HG03066 (cell line): ENCODE measurements around the gene HDGFL2.

Source experiments
- ATAC-seq: cut with Tn5 transposase; IDR thresholded peaks from one replicate; pipeline ENCODE4 v1.9.1; 2021; ENCODE audit warnings: low read depth; ENCODE audit not compliant: unreplicated experiment

Gene HDGFL2

GRCh38 chr19:4464815-4465581 lies 7.1 kb upstream of the HDGFL2 start:
- ATAC-seq, result no peak

GRCh38 chr19:4467835-4468234 lies 4.3 kb upstream of the HDGFL2 start:
- no peak for ATAC-seq

GRCh38 chr19:4471403-4472173 lies 509 bp upstream of the HDGFL2 start:
- peak; percentile 80 for ATAC-seq

- ATAC-seq, result no peak
These were observed 1.1 kb downstream of the HDGFL2 start for GRCh38 chr19:4473011-4473762.

GRCh38 chr19:4473763-4474513 lies 1.8 kb downstream of the HDGFL2 start:
- ATAC-seq, result no peak

- no peak for ATAC-seq
These were observed 2.5 kb downstream of the HDGFL2 start for GRCh38 chr19:4474514-4475022.

DNA sequence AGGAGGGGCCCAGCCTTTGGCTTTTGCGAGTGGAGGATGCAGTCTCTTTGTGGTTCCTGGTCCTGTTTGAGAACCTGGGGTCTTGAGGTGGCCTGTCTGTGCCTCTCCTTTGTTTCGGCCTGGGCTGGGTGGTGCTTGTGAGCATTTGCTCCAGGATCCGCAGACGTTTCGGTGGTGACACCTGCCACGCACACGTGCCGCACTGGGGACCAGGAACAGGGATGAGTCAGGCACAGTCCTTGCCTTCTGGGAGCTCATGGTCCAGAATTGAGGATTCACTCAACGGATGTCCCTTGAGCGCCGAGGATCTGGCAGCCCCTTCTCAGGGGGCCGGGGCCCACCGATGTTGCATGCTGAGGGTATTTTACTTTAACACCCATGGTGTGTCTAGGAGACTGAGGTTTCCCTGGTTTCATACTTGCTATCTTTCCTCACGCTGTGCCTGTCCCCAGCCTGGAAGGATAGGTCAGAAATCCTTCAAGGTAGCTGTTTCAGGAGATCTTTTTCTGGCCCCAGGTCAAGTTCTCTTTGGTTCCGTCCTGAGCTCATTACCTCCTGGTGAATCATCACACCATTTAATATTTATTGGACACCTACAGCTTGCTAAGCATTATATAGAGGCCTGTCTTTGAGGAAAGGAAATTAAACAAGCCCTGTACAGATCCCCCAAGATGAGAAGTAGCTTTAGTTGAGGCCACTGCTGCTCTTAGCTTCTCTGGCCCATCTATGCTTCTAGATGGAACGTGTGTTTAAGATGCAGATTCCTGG lies 5.1 kb downstream of the HDGFL2 start:
- no peak for ATAC-seq

DNA sequence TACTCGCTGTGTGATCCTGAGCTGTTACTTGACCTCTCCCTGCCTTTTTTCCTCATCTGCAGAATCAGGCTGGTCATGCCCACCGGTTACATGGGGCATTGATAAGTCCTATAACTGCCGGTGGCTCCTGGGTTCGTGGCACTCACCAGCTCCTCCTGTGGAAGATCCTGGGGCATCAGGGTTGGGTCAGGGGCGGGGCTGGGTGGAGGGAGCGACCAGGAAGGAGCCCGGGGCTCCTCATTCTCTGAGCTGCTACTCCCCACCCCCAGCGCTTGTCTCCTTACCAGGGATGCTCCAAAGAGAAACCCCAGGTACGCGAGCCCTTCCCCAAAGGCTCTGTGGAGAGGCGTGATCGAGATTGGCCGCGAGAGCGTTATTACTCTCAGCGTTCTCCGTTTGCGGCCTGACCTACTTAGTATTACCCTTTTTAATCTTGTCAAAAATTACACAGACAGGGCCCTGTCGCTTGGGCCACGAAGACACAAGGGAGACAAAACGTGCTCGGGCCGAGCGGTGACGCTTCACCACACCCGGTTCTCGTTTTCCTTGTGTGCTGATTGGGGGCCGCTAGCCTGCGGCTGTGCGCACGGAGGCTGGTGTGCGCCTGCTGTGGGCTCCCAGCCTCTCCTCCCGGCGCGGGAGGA lies 10.7 kb downstream of the HDGFL2 start:
- no peak for ATAC-seq

DNA sequence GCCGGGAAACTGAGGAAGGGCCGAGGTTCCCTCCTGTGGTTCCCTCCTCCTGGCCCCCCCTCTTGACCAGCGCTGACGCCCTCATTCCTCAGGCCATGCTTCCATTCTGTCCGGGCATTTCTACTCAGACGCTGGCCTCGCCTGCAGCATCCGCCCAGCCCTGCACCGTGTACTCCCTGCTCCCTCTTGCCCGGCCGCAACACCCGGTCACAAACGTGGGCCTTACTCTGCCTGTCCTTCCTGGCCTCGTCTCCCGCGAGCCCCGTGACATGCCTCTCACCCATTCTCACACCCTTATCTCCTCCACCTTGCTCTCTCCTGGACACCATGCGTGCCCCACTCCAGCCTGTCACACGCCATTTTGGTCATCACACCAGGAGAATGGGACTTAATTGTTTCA lies 11.3 kb downstream of the HDGFL2 start:
- no peak for ATAC-seq

DNA sequence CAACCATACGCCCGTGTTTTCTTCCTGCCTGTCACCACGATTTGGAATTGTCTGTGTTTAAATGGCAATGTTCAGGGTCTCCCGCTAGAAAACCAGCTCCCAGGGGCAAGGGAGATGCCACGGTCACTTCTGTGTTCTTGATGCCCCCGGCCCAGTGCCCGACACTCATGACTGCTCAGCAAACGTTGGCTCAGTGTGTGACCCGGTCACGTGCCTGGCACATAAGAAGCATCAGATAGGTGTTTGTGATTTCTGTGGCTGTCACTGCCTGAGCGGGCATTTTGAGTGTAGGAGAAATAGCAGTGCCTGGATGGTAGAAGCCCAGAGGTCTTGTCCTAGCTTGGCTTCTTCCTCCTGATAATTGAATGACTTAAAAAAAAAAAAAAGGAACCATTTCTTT lies 15.5 kb downstream of the HDGFL2 start:
- no peak for ATAC-seq

GRCh38 chr19:4488496-4488895 lies 16.4 kb downstream of the HDGFL2 start:
- no peak for ATAC-seq

GRCh38 chr19:4491446-4491845 lies 19.3 kb downstream of the HDGFL2 start:
- no peak for ATAC-seq

DNA sequence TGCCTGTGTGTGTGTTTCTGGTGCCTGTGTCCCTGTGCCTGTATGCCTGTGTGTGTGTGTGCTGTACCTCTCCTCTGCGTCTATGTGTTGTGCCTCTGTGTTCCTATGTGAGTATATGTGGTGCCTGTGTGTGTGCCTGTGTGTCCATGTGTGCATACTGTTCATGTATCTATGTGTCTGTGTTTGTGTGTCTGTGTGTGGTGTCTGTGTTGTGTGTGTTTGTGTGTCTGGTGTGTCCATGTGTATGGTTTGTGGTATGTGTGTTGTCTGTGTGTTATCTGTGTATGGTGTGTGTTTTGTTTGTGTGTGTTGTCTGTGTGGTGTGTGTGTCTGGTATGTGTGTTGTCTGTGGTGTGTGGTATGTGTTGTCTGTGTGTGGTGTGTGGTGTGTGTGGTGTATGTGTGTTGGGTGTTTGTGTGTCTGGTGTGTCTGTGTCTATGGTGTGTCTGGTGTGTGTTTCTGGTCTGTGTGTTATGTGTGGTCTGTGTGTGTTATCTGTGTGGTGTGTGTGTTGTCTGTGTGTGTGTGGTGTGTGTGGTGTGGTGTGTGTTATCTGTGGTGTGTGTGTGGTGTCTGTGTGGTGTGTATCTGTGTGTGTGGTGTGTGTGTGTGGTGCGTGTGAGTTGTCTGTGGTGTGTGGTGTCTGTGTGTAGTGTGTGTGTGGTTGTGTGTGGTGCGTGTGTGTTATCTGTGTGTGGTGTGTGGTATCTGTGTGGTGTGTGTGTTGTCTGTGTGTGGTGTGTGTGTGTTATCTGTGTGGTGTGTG lies 20.4 kb downstream of the HDGFL2 start:
- ATAC-seq, result no peak

DNA sequence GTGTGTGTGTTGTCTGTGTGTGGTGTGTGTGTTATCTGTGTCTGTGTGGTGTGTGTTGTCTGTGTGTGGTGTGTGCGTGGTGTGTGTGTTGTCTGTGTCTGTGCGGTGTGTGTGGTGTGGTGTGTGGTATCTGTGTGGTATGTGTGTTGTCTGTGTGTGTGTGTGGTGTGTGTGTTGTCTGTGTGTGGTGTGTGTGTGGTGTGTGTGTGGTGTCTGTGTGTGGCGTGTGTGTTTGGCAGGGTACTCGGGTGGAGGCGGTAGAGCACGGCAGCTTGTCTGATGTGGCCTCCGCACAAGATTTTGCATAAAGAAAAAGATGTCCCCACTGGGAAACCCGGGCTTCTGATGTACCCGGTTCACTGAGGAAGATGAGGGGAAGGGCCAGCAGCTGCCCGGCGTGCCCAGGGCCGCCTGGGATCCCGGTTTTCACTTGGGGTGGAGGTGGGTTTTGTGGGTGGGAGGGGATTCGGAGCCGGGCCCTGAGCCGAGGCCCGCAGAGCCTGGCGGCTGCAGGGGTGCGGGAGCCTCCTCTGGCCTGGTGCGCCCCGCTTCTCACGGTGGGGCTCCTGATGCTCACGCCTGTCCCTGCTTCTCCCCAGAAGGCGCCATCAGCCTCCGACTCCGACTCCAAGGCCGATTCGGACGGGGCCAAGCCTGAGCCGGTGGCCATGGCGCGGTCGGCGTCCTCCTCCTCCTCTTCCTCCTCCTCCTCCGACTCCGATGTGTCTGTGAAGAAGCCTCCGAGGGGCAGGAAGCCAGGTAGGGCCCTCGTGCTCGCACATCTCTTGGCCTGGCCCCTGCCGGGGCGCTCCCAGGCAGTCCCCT lies 21.2 kb downstream of the HDGFL2 start:
- no peak for ATAC-seq

DNA sequence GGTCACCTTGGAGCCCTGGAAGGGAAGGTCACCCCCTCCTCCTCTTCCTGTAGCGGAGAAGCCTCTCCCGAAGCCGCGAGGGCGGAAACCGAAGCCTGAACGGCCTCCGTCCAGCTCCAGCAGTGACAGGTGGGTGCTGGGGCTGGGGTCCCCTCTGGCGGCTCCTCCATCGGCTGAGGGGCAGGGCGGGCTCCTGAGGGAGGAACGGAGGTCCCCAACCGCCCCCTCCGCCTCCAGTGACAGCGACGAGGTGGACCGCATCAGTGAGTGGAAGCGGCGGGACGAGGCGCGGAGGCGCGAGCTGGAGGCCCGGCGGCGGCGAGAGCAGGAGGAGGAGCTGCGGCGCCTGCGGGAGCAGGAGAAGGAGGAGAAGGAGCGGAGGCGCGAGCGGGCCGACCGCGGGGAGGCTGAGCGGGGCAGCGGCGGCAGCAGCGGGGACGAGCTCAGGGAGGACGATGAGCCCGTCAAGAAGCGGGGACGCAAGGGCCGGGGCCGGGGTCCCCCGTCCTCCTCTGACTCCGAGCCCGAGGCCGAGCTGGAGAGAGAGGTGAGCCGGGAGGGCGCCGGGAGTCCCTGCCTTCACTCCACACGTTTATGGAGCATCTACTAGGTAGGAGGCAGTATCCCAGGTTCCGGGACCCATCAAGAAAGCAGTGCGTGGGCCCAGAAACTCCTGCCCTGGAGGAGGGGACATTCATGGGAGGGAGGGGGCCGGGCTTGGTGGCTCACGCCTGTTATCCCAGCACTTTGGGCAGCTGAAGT lies 22.0 kb downstream of the HDGFL2 start:
- no peak for ATAC-seq

DNA sequence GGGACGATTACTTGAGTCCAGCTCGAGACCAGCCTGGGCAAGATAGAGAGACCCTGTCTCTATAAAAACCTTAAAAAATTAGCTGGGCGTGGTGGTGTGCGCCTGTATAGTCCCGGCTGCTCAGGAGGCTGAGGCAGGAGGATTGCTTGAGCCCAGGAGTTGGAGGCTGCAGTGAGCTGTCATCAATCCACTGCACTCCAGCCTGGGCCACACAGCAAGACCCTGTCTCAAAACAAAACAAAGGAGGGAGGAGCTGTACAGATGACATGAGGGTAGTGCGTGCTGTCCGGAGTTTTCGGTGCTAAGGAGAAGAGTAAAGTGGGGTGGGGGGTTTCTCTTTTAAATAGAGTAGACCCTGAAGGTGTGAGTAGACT lies 22.6 kb downstream of the HDGFL2 start:
- ATAC-seq, result no peak

- no peak for ATAC-seq
These were observed 23.4 kb downstream of the HDGFL2 start for GRCh38 chr19:4495471-4495870.
